Stimulated activated CD8-positive, alpha-beta memory T cell treated with anti-CD3 and anti-CD28 coated beads, Interleukin-12 subunit alpha, Interleukin-12 subunit beta, amount 100 ng/mL, for 24 hours (primary cell): ENCODE results near the gene AGPS.

Experiments
- DNase-seq: peaks from one replicate; pipeline ENCODE4 v3.0.0-alpha.2; 2020; ENCODE audit errors: extremely low read depth

AGPS gene

GRCh38 chr2:177528351-177528933 is 135.9 kb downstream of the AGPS start:
- no peak for DNase-seq

DNA sequence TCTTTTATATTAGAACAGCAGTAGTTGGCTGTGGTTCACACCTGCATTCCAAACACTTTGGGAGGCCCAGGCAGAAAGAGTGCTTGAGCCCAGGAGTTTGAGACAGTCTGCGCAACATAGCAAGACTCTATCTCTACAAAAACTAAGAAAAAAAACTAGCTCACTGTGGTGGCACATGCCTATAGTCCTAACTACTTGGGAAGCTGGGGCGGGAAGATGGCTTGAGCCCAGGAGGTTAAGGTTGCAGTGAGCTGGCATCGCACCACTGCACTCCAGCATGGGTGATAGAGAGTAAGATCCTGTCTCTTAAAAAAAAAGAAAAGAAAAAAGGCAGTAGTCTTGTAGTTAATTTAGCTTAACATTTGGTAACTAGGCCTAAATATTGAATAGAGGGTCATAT is 136.6 kb downstream of the AGPS start:
- DNase-seq, result no peak

- DNase-seq, result no peak
These were observed 138.0 kb downstream of the AGPS start for GRCh38 chr2:177530561-177530960.

DNA sequence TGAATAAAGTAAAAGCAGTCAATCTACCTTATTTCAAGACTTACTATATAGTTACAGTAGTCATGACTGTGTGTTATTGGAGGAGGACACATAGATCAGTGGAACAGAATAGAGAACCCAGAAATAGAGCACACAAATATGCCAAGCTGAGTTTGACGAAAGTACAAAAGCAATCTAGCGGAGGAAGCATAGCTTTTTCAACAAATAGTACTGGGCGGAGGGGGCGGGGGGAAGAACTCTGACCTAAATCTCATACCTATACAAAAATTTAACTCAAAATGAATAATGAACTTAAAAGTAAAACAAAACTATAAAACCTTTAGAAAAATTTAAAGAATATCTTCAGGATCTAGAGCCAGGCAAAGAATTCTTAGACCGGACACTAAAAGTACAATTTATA is 139.1 kb downstream of the AGPS start:
- no peak for DNase-seq

GRCh38 chr2:177532567-177532966 is 140.0 kb downstream of the AGPS start:
- DNase-seq, result no peak

DNA sequence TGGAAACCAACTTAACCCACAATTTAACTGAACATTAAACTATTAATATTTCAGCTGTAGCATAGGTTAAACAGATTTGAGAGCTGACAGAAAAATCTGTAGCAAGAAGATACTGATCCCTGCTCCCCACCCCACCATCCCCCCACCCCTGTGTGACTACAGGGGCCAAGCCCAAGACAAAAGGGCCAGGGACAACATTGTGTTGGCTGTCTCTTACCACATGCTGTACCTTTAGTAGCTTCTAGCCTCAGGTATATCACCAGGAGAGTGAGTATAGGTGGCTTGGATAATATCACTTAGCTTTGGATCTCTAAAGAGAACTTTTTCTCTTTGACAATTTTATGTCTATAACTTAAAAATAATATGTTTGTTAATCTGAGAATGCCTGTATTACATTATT is 140.7 kb downstream of the AGPS start:
- DNase-seq, result no peak

DNA sequence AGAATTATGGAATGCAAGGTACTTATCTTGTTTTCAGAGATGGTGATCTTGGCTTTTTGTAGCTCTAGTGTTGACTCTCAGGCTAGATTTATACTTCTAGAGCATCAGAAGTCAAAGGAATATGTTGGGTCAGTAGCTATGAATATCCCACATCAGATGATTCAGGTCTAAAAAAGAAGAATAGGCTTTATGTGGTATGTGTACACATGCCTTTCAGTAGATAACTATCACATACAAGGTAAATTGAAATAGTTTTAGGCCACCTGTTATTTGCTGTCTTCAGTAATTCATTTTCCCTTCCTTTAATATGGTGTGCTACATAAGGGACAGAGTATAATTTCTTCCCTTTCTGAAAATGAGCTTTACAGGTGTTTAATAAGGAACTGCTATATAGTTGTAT is 142.4 kb downstream of the AGPS start:
- DNase-seq, result no peak

GRCh38 chr2:177535958-177536504 is 143.5 kb downstream of the AGPS start:
- no peak for DNase-seq

DNA sequence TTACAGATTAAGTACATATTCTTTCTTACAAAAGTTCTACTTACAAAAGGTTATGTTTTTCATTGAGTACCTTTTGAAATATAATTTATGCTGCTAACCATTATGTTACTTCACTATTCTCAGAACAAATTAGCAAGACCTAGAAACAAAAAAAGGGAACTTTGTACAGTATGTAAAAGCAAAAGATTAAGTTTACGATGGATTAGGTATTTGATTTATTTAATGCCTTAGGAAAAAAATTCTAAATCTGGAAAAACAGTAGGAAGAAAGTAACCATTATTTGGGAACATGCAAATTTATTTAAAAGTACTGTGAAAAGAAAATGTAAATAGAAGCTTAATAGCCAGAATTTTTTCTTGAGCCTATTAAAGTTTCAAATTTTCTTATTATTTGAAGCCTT is 144.6 kb downstream of the AGPS start:
- DNase-seq, result no peak

DNA sequence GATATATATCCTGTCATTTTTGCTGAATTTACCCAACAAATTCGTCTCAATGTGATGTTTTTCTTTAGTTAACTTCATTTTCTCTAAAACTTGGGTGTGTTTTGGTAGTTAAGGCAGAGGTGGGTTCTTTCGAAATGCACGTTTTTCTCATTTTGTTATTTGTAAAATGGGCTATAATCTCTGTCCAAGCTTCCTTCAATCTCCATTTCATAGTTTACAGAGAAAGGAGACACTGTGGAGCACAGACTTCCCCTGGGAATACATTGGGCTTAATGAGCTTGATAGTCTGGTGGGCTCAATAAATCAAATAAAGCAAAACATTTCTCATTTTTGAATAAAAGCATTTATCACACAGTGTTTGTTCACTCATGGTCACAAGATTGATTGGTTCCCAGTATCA is 145.1 kb downstream of the AGPS start:
- no peak for DNase-seq

DNA sequence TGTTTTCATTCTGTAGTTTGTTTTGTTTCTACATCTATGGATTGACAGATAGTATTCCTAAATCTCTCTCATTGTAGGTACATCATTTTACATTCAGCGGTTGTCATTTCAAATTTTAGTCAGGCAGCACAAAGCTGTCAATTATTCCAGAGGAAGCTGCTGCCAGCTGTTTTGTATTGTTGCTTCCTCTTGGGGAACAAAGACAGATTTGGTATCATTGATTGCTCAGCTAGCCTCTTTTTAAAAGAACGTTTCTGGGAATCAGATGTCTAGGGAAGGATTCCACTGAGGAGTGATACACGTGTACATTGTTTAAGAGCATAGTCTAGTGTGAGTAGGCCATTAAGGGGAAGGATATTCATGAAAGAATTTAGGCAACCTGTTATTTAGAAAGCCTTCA is 145.8 kb downstream of the AGPS start:
- no peak for DNase-seq

DNA sequence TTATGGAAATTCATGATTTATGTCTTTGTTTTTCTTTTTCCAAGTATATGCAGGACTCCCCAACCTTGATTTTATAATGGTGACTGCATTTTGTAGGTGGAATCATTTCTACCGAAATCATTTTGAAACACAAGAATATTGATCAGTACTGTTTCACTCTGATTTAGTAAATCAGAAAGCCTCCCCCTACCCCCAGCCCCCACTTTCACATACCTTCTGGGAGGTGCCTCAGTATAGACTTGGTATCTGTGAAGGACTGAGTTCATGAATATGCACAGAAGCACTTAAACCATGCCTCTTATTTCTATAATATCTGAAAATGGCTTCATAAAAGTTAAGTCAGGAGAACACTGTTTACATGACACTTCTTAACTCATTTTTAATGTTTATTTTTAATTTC is 147.7 kb downstream of the AGPS start:
- no peak for DNase-seq

GRCh38 chr2:177541258-177541991 is 148.9 kb downstream of the AGPS start:
- no peak for DNase-seq

GRCh38 chr2:177542396-177542795 is 149.8 kb downstream of the AGPS start:
- no peak for DNase-seq

GRCh38 chr2:177543007-177543760 is 150.6 kb downstream of the AGPS start:
- no peak for DNase-seq

- DNase-seq, result no peak
These were observed 152.6 kb downstream of the AGPS start for GRCh38 chr2:177545143-177545542.

DNA sequence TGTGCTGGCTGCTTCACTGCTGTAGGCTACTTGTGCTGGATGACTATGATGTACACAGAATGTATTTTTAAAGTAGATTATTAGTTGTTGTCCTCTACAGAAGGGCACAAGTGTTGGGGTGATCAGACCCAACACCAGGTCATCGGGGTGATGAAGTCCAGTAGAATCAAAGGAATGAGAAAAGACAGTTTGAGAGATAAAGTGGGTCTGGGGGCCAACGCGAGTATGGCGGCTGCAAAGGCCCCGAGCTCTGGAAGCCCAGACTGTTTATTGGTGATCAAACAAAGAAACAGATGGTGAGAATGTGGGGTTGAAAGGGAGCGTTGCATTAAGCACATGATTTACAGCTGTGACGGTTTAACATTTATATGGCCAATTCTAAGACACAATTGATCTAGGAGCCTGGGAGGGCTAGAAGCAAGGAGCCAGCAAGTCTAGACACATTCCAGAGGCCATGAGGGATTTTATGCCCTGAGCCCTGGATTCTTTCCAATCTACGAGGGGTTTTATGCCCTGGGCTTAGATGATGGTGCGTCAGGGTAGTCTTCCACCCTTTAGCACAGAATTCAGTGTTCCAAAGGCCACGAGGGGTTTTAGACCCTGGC is 153.5 kb downstream of the AGPS start:
- no peak for DNase-seq

DNA sequence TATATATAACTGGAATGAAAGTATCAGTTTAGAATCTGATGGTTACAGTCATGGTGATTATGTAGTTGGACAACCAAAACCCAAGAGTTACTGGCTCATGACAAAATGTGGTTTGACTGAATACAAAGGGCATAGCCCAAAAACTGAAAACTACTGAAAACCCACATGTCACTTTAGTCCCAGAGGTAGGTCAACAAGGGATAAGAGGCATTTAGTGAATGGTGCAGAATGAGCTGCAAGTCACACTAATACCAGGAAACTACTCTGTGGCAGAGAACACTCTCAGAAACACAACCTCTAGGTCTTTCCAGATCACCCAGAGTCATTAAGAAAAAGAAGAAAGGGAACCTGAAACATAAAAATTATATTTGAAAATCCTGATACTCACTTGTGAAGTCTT is 154.5 kb downstream of the AGPS start:
- DNase-seq, result no peak

- DNase-seq, result no peak
These were observed 155.2 kb downstream of the AGPS start for GRCh38 chr2:177547772-177548171.

DNA sequence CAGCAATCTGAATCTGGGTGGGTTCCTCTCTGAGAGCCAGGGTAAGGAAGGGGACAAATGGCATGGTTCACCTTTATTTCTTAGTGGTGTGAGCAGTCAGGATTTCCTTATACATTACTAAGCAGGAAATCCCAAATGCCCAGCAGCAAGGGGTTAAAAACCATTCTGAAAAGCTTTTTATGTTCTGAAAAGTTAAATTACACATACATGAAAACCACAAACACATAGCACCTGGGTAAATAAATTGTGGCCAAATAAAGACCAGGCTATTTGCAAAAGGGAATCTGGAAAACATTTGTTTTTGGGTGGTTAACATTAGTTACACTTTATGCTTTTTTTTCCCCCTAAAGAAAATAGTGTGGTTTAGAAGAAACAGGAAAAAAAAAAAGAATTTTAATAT is 156.1 kb downstream of the AGPS start:
- no peak for DNase-seq

- DNase-seq, result no peak
These were observed 156.6 kb downstream of the AGPS start for GRCh38 chr2:177549171-177549570.
